NCI-H774 (cell line): ENCODE measurements around the gene ALB.

Source experiments
- DNase-seq: peaks from one replicate; lab custom pipeline; 2025; lab: John Stamatoyannopoulos, UW

The ALB gene

DNA sequence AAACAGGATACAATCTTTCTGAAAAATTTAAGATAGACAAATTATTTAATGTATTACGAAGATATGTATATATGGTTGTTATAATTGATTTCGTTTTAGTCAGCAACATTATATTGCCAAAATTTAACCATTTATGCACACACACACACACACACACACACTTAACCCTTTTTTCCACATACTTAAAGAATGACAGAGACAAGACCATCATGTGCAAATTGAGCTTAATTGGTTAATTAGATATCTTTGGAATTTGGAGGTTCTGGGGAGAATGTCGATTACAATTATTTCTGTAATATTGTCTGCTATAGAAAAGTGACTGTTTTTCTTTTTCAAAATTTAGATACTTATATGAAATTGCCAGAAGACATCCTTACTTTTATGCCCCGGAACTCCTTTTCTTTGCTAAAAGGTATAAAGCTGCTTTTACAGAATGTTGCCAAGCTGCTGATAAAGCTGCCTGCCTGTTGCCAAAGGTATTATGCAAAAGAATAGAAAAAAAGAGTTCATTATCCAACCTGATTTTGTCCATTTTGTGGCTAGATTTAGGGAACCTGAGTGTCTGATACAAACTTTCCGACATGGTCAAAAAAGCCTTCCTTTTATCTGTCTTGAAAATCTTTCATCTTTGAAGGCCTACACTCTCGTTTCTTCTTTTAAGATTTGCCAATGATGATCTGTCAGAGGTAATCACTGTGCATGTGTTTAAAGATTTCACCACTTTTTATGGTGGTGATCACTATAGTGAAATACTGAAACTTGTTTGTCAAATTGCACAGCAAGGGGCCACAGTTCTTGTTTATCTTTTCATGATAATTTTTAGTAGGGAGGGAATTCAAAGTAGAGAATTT is 5.2 kb downstream of the ALB start:
- DNase-seq, result no peak

GRCh38 chr4:73409978-73410548 is 6.0 kb downstream of the ALB start:
- no peak for DNase-seq

- DNase-seq, result no peak
These were observed 7.0 kb downstream of the ALB start for GRCh38 chr4:73410916-73411730.

- DNase-seq, result no peak
These were observed 7.8 kb downstream of the ALB start for GRCh38 chr4:73411731-73412414.

- DNase-seq, result no peak
These were observed 9.2 kb downstream of the ALB start for GRCh38 chr4:73413294-73413755.

GRCh38 chr4:73414936-73415271 is 10.8 kb downstream of the ALB start:
- no peak for DNase-seq

DNA sequence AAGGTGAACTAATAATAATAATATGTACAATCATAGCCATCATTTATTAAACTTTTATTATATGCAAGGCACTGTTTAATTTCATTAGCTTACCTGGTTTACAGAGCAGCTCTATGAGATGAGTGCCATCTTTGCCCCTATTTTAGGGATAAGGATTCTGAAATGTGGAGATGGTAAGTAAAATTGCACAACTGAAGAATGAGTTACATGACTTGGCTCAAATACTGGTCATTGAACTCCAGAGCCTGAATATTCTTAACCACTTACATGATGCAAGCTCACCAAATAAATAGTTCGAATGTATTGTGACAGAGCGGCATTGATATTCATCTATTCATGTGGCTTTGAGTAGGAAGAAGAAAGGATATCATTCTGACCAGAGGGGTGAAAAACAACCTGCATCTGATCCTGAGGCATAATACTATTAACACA is 11.7 kb downstream of the ALB start:
- DNase-seq, result no peak

- DNase-seq, result no peak
These were observed 12.5 kb downstream of the ALB start for GRCh38 chr4:73416423-73417087.

DNA sequence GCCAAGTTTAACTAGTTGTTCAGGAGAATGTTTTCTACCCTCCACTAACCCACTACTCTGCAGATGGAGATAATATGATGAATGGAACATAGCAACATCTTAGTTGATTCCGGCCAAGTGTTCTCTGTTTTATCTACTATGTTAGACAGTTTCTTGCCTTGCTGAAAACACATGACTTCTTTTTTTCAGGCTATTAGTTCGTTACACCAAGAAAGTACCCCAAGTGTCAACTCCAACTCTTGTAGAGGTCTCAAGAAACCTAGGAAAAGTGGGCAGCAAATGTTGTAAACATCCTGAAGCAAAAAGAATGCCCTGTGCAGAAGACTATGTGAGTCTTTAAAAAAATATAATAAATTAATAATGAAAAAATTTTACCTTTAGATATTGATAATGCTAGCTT is 13.3 kb downstream of the ALB start:
- no peak for DNase-seq

DNA sequence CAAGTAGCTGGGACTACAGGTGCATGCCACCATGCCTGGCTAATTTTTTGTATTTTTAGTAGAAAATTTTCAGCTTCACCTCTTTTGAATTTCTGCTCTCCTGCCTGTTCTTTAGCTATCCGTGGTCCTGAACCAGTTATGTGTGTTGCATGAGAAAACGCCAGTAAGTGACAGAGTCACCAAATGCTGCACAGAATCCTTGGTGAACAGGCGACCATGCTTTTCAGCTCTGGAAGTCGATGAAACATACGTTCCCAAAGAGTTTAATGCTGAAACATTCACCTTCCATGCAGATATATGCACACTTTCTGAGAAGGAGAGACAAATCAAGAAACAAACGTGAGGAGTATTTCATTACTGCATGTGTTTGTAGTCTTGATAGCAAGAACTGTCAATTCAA is 13.9 kb downstream of the ALB start:
- DNase-seq, result no peak

DNA sequence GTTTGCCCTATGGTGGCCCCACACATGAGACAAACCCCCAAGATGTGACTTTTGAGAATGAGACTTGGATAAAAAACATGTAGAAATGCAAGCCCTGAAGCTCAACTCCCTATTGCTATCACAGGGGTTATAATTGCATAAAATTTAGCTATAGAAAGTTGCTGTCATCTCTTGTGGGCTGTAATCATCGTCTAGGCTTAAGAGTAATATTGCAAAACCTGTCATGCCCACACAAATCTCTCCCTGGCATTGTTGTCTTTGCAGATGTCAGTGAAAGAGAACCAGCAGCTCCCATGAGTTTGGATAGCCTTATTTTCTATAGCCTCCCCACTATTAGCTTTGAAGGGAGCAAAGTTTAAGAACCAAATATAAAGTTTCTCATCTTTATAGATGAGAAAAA is 14.6 kb downstream of the ALB start:
- no peak for DNase-seq

GRCh38 chr4:73419106-73420038 is 15.3 kb downstream of the ALB start:
- DNase-seq, result no peak

GRCh38 chr4:73420615-73421014 is 16.5 kb downstream of the ALB start:
- DNase-seq, result no peak

DNA sequence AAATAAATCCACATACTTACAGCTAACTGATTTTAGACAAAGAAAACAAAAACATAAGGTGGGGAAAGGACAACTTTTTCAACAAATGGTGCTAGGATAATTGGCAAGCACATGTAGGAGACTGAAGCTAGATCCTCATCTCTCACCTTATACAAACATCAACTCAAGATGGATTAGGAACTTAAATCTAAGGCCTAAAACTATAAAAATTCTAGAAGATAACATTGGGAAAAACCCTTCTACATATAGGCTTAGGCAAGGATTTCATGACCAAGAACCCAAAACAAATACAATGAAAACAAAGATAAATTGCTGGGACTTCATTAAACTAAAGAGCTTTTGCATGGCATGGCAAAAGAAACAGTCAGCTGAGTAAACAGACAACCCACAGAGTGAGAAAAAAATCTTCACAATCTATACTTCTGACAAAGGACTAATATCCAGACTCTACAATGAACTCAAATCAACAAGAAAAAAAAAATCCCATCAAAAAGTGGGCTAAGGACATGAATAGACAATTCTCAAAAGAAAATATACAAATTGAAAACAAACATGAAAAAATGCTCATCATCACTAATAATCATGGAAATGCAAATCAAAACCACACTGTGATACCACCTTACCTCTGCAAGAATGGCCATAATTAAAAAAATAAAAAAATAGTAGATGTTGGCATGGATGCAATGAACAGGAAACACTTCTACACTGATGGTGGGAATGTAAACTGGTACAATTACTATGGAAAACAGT is 17.8 kb downstream of the ALB start:
- peak; percentile 8 for DNase-seq

- no peak for DNase-seq
These were observed 18.3 kb downstream of the ALB start for GRCh38 chr4:73422458-73422752.

- no peak for DNase-seq
These were observed 19.1 kb downstream of the ALB start for GRCh38 chr4:73423184-73423583.

- no peak for DNase-seq
These were observed 22.6 kb downstream of the ALB start for GRCh38 chr4:73426666-73427065.

- no peak for DNase-seq
These were observed 25.0 kb downstream of the ALB start for GRCh38 chr4:73429118-73429517.

DNA sequence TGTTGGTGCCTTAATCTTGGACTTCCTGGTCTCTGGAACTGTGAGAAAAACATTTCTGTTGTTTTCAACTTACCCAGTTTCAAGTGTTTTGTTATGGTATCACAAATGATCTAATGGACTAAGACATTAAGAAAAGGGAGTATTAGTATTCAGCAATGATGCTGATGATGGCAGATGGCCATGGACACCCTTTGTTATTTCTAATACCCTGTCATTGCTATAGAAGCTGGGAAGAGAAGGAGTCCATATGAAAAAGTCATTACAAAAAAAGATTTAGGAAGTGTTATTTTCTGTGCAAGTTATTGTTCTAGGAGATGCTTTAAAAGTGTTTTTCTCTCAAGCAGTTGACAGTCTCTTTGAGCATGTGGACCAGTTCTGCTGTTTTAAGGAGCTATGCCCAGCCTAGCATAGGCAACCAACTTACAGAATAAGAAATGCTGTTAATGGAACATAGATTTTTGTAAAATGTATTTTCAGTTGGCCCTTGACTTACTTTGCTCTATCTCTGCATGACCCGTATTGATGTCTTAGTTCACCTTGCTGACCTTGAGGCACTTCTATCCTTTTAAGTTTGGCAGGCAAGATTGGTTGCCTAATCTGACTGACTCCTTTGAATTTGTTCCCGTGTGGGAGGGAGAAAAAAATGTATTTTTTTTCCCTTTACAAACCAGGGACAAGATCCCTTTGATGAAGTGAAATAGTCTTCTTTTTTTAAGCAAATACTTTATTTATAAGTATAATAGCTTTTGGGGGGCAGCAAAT is 25.9 kb downstream of the ALB start:
- no peak for DNase-seq
